Mesenchymal stem cell (in vitro differentiated cells and primary cell): Measurements from ENCODE around the gene ODAD2.

Experiments used
- DNase-seq: peaks from one replicate; pipeline ENCODE4 v3.0.0-alpha.2; 2013
- H2AFZ ChIP-seq: one replicate; pipeline ENCODE4 v1.6.1; 2013; ENCODE audit warnings: low read depth, mild to moderate bottlenecking, control low read depth, inconsistent platforms, low read length, moderate library complexity
- H2AK5ac ChIP-seq: 2 replicates; pipeline ENCODE4 v1.6.1; 2013; ENCODE audit warnings: low read length, moderate library complexity, mild to moderate bottlenecking, inconsistent platforms; ENCODE audit not compliant: severe bottlenecking
- H2BK120ac ChIP-seq: one replicate; pipeline ENCODE4 v1.6.1; 2013; ENCODE audit warnings: low read depth, mild to moderate bottlenecking, inconsistent platforms, low read length, moderate library complexity
- H2BK12ac ChIP-seq, 2 experiments: one replicate each; pipeline ENCODE4 v1.6.1; 2013; ENCODE audit warnings: inconsistent platforms in 2 of 2, low read length in 2 of 2, mild to moderate bottlenecking in 2 of 2, moderate library complexity in 2 of 2, control low read depth in 1 of 2
- H2BK15ac ChIP-seq: one replicate; pipeline ENCODE4 v1.6.1; 2013; ENCODE audit warnings: mild to moderate bottlenecking, low read depth, inconsistent platforms; ENCODE audit not compliant: poor library complexity, severe bottlenecking
- H2BK5ac ChIP-seq: 2 replicates; pipeline ENCODE4 v1.6.1; 2013; ENCODE audit warnings: low read depth, mild to moderate bottlenecking, low read length, control low read depth, inconsistent platforms; ENCODE audit not compliant: poor library complexity, severe bottlenecking
- H3K14ac ChIP-seq, 2 experiments: one replicate each; pipeline ENCODE4 v1.6.1; 2013; ENCODE audit warnings: inconsistent platforms in 2 of 2, low read length in 2 of 2, control low read depth in 1 of 2, mild to moderate bottlenecking in 1 of 2, moderate library complexity in 1 of 2
- H3K18ac ChIP-seq, 2 experiments: one replicate each; pipeline ENCODE4 v1.6.1; 2013; ENCODE audit warnings: inconsistent platforms in 2 of 2, low read length in 2 of 2, control low read depth in 1 of 2, low read depth in 1 of 2, mild to moderate bottlenecking in 1 of 2
- H3K23ac ChIP-seq, 2 experiments: one replicate each; pipeline ENCODE4 v1.6.1; 2013; ENCODE audit warnings: inconsistent platforms in 2 of 2, low read length in 2 of 2, mild to moderate bottlenecking in 2 of 2, moderate library complexity in 2 of 2, control low read depth in 1 of 2
- H3K27ac ChIP-seq: 2 replicates; pipeline ENCODE4 v1.5.1; 2013; ENCODE audit warnings: mild to moderate bottlenecking, moderate library complexity, low read length, control low read depth, inconsistent platforms; ENCODE audit not compliant: poor library complexity, severe bottlenecking
- H3K27me3 ChIP-seq, 2 experiments: 2 replicates each; pipeline versions ENCODE4 v1.6.1 to v1.7.0; 2013; ENCODE audit warnings: low read length in 2 of 2, mild to moderate bottlenecking in 2 of 2, moderate library complexity in 2 of 2, control low read depth in 1 of 2, inconsistent platforms in 1 of 2; ENCODE audit not compliant: control insufficient read depth in 1 of 2, insufficient read depth in 1 of 2
- H3K36me3 ChIP-seq, 2 experiments: 2 replicates each; pipeline versions ENCODE4 v1.6.1 to v1.7.0; 2013; ENCODE audit warnings: low read length in 2 of 2, control low read depth in 1 of 2, inconsistent platforms in 1 of 2, low read depth in 1 of 2, mild to moderate bottlenecking in 1 of 2; ENCODE audit not compliant: insufficient read depth in 2 of 2, control insufficient read depth in 1 of 2
- H3K4ac ChIP-seq, 2 experiments: one replicate each; pipeline ENCODE4 v1.6.1; 2013; ENCODE audit warnings: inconsistent platforms in 2 of 2, low read length in 2 of 2, mild to moderate bottlenecking in 2 of 2, moderate library complexity in 2 of 2, control low read depth in 1 of 2, low read depth in 1 of 2
- H3K4me1 ChIP-seq: 2 replicates; pipeline ENCODE4 v1.6.1; 2013; ENCODE audit warnings: low read depth, low read length, control low read depth; ENCODE audit not compliant: control insufficient read depth, insufficient read depth
- H3K4me2 ChIP-seq: 2 replicates; pipeline ENCODE4 v1.6.1; 2013; ENCODE audit warnings: low read length, mild to moderate bottlenecking, inconsistent platforms; ENCODE audit not compliant: poor library complexity, severe bottlenecking
- H3K4me3 ChIP-seq, 2 experiments: 2 replicates each; pipeline versions ENCODE4 v1.5.1 to v1.7.0; 2013; ENCODE audit warnings: low read length in 2 of 2, mild to moderate bottlenecking in 2 of 2, control low read depth in 1 of 2, low read depth in 1 of 2; ENCODE audit not compliant: insufficient read depth in 1 of 2
- H3K79me1 ChIP-seq: replicated peaks from 2 replicates; pipeline ENCODE4 v1.6.1; 2013; ENCODE audit warnings: mild to moderate bottlenecking, control low read depth, low read length, inconsistent platforms; ENCODE audit not compliant: poor library complexity, severe bottlenecking
- H3K9ac ChIP-seq: 2 replicates; pipeline ENCODE4 v1.7.0; 2013; ENCODE audit warnings: mild to moderate bottlenecking, low read length, moderate library complexity
- H3K9me3 ChIP-seq: 2 replicates; pipeline ENCODE4 v1.7.0; 2013; ENCODE audit warnings: mild to moderate bottlenecking, low read length; ENCODE audit not compliant: control insufficient read depth
- H4K8ac ChIP-seq: one replicate; pipeline ENCODE4 v1.6.1; 2013; ENCODE audit warnings: inconsistent platforms, mild to moderate bottlenecking, low read length, moderate library complexity
- H4K91ac ChIP-seq: one replicate; pipeline ENCODE4 v1.6.1; 2013; ENCODE audit warnings: mild to moderate bottlenecking, low read length, inconsistent platforms
- WGBS: methylation state at CpG from one replicate; pipeline ENCODE4 v1.1.7; 2013; ENCODE audit warnings: mixed read lengths; 5-methylcytosine and 5-hydroxymethylcytosine counted together

ODAD2 gene

DNA sequence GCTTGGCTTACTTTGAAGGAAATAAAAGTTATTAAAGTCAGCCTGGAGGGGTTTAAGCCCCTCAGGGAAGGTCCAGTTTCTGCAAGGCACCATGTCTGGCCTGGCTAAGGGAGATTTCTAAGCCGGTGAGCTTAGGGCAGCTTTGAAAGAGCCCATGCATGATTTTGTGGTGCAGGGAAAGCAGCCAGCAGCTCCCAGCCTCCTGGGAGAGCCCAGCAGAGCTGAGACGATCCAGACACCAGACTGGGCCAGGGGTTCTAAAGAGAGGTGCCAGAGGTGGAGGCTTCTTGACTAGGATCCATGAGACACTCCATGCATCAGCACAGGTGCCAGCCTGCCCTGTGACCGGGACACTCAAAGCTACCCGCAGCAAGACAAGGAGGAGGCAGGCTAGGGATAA, 193.7 kb downstream of the ODAD2 start:
- H3K4me2 ChIP-seq, result no peak overlapping the region
- H3K36me3 ChIP-seq, result no peaks in the 10 kb centered on the region
- H3K79me1 ChIP-seq, result no peaks in the 10 kb centered on the region
- 80% methylated on average over 4 of the region's 4 CpGs for WGBS
- no peak overlapping the region for H3K27ac ChIP-seq
- no peak overlapping the region for H2BK15ac ChIP-seq
- peaks cover 0 to 10% of the 10 kb centered on the region in 2 experiments for H3K27me3 ChIP-seq
- no peak overlapping the region for H2AK5ac ChIP-seq
- H3K23ac ChIP-seq, result no peak overlapping the region
- no peaks in the 10 kb centered on the region for H3K4me1 ChIP-seq
- H2AFZ ChIP-seq, result no peak overlapping the region
- H4K8ac ChIP-seq, result no peak overlapping the region
- H2BK5ac ChIP-seq, result no peak overlapping the region
- no peak overlapping the region for H3K9ac ChIP-seq
- no peak overlapping the region for H4K91ac ChIP-seq
- H3K4ac ChIP-seq, result no peak overlapping the region
- H3K9me3 ChIP-seq, result no peaks in the 10 kb centered on the region
- no peak for DNase-seq
- no peak overlapping the region for H3K4me3 ChIP-seq
- H3K14ac ChIP-seq, result no peak overlapping the region
- no peak overlapping the region for H2BK120ac ChIP-seq
- no peak overlapping the region for H3K18ac ChIP-seq
- H2BK12ac ChIP-seq, result no peak overlapping the region

DNA sequence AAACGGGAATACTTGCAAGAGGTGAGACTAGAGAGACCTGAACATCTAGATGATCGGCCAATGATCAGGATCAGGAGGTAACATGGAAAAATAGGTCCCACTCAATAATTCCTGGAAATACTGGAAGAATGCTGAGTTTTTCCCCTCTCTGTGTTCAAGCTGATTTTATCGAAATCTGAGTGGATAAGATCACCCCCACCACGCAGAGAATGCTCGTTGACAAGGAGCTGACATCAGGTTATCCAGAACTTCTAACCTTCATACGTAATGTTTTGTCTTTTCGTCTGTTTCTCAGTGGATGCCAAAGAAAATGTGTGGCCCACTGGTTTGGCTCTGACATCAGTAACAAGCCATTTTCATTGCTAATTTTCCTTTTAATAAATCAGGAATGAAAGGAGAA, 194.7 kb downstream of the ODAD2 start:
- Histone ChIP-seq H3K18ac (no peak overlapping the region), H2AK5ac (no peak overlapping the region), H2AFZ (no peak overlapping the region), H2BK5ac (no peak overlapping the region), H2BK12ac (no peak overlapping the region), H2BK15ac (no peak overlapping the region), H3K9me3 (no peaks in the 10 kb centered on the region), H4K8ac (no peak overlapping the region), H3K79me1 (no peaks in the 10 kb centered on the region), H4K91ac (no peak overlapping the region), H3K14ac (no peak overlapping the region), H3K23ac (no peak overlapping the region), H3K4me1 (no peaks in the 10 kb centered on the region), H3K9ac (no peak overlapping the region), H3K4me2 (no peak overlapping the region), H3K4me3 (no peak overlapping the region), H3K27me3 (peaks cover 0 to 13% of the 10 kb centered on the region in 2 experiments), H2BK120ac (no peak overlapping the region), H3K4ac (no peak overlapping the region), H3K27ac (no peak overlapping the region), H3K36me3 (no peaks in the 10 kb centered on the region)
- DNase-seq, result no peak
- WGBS, result 84% methylated on average over 7 of the region's 7 CpGs

DNA sequence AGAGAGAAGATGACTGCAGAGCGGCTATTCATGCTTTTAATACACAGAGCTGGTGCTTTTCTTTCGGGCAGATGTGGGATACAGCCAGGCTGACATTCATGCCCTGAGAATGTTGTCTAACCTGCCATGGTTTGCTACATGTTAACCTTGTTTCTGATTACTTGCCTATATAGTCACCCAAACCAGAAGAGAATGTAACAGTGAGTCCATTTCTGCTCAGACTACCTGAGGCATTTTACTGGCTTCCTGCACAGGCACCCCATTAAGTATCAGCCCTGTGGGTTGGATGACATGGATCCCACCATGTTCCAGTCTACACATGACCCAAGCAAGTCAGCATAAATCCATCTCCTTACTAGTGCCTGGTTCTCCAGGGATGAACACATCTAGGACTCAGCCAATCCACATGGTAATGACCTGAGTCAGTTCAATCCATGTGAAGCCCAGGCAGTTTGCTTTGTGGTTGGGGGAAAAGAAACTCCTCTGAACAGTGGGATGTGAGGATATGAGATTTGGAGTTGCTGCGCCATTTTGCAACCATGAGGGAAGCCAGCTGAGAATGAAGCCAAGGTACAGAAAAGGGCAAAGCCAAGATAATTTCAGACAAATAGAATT, 197.6 kb downstream of the ODAD2 start:
- WGBS, result 88% methylated on average over 3 of the region's 3 CpGs
- Histone ChIP-seq H3K27ac (no peak overlapping the region), H4K91ac (no peak overlapping the region)

DNA sequence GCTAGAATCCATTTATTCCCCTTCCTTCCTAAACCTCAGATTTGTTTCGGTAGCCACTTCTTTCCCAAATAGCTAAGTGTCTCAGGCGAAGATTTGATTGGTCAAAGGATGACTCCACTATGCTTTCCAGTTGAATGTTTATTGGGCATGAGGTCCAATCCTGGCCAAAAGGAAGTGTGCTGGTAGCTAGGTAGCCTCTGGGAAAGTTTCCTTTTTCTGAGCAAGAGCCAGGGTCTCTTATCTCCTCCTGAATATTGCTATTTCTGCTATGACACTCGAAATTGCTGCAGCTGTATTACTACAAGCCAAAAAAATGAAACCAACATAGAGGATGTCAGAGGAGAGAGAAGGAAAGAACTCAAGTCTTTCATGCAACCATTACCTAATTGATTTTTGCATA, 199.8 kb downstream of the ODAD2 start:
- peaks cover 0 to 3% of the 10 kb centered on the region in 2 experiments for H3K27me3 ChIP-seq
- no peak for DNase-seq
- no peak overlapping the region for H3K4me2 ChIP-seq
- H2BK15ac ChIP-seq, result no peak overlapping the region
- H2BK5ac ChIP-seq, result no peak overlapping the region
- H3K9ac ChIP-seq, result no peak overlapping the region
- no peak overlapping the region for H2BK120ac ChIP-seq
- H4K91ac ChIP-seq, result no peak overlapping the region
- no peaks in the 10 kb centered on the region for H3K9me3 ChIP-seq
- WGBS, result 100% methylated on average over 1 of the region's 3 CpGs
- H3K14ac ChIP-seq, result no peak overlapping the region
- H2AK5ac ChIP-seq, result no peak overlapping the region
- H3K27ac ChIP-seq, result no peak overlapping the region
- no peak overlapping the region for H3K4ac ChIP-seq
- no peaks in the 10 kb centered on the region for H3K79me1 ChIP-seq
- no peak overlapping the region for H3K4me3 ChIP-seq
- no peak overlapping the region for H2BK12ac ChIP-seq
- H3K18ac ChIP-seq, result no peak overlapping the region
- H2AFZ ChIP-seq, result no peak overlapping the region
- H3K4me1 ChIP-seq, result no peaks in the 10 kb centered on the region
- H4K8ac ChIP-seq, result no peak overlapping the region
- no peak overlapping the region for H3K23ac ChIP-seq
- no peaks in the 10 kb centered on the region for H3K36me3 ChIP-seq

More for the DNA sequence above, 197.6 kb downstream of the ODAD2 start:
- no peaks in the 10 kb centered on the region for H3K36me3 ChIP-seq
- H3K18ac ChIP-seq, result no peak overlapping the region
- no peak overlapping the region for H2BK5ac ChIP-seq
- H3K4ac ChIP-seq, result no peak overlapping the region
- H3K4me2 ChIP-seq, result no peak overlapping the region
- no peak overlapping the region for H2BK12ac ChIP-seq
- no peak overlapping the region for H2BK15ac ChIP-seq
- no peak overlapping the region for H4K8ac ChIP-seq
- no peaks in the 10 kb centered on the region for H3K9me3 ChIP-seq
- no peak overlapping the region for H2AFZ ChIP-seq
- no peaks in the 10 kb centered on the region for H3K79me1 ChIP-seq
- H3K23ac ChIP-seq, result no peak overlapping the region
- DNase-seq, result no peak
- no peak overlapping the region for H3K9ac ChIP-seq
- H3K27me3 ChIP-seq, result peaks cover 0 to 13% of the 10 kb centered on the region in 2 experiments
- H2AK5ac ChIP-seq, result no peak overlapping the region
- no peak overlapping the region for H3K14ac ChIP-seq
- H2BK120ac ChIP-seq, result no peak overlapping the region
- no peaks in the 10 kb centered on the region for H3K4me1 ChIP-seq
- H3K4me3 ChIP-seq, result no peak overlapping the region
